GM19467 (cell line): ENCODE results near the gene ZNF2.

ENCODE experiments used
- ATAC-seq: cut with Tn5 transposase; IDR thresholded peaks from one replicate; pipeline ENCODE4 v1.9.1; 2021; ENCODE audit warnings: mild to moderate bottlenecking, moderate library complexity; ENCODE audit not compliant: unreplicated experiment

ZNF2 gene

DNA sequence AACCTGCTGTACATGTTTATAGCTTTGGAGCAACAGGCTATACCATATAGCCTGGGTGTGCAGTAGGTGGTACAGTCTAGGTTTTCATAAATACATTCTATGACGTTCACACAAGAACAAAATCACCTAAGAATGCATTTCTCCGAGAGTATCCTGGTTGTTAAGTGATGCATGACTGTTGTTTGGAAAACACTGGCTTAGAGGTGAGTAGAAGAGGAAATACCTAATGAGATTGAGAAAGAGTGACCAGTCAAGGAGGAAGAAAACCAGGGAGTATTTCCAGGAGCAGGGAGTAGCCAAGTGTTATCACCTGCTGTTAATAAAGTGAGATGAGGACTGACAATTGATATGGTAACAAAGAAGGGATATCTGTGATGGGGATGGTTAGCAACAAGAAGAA is 38.8 kb downstream of the ZNF2 start:
- ATAC-seq = no peak

DNA sequence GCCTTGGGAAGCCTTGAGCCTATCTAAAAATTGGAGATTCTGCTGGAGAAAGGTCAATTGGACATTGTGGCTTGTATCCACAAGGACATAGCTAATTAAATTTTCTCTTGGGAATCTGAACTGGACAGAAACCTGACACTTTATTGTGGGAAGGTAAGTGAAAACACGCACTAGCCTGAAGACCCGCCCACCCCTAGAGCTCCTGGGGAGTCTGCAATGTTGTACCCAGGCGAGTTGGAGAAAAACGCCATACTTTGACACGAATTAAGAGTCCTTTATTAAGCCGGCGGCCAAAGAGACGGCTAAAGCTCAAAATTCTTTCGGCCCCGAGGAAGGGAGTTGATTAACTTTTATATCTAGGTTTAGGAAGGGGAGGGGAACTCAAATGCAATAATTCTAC is 40.5 kb downstream of the ZNF2 start:
- ATAC-seq = no peak

DNA sequence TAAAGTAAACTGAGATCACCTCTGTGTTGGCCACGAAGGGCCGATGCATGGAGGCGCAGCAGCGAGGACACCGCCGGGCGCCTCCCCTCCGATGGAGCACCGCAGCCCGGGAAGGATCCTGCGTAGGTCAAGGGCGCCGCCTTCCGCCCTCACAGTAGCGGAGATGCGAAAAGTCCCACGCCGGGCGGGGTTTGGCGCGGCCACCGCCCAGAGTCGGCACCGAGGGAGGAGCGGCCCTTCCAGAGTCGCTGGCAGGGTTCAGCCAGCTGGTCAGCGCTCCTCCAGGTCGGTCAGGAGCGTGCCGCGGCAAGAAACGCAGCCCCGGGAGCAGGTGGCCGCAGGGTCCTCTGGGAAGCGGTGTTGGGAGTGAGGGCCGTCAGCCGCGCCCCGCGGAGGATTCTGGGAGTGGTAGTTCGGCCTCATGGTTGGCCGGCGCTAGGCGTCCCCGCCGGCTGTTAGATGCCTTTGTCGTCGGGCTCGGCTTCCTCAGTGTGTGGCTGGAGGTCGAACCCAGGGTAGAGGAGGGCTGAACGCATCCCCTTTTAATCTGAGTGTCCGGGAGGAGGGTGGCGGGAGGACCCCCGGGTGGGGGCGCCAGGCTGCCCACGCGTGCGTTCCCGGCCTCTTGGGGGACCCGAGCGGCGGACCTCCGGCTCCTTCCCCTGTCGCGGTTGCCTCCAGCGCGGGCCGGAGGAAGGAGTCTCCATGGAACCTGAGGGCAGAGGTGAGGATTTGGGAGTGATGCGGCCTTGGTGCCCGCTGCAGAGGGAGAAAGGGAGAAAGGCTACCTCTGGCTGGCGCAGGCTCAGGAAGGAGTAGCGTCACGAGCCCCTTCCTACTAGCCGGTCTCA is 41.7 kb downstream of the ZNF2 start, which contains the start of gene ZNF892:
TSS of gene ZNF892 (plus strand) at position 411 of the 851 bp plus-strand sequence. CDS start at position 706, 295 bp downstream.
- peak; percentile 95 for ATAC-seq

- ATAC-seq = no peak
Observed at GRCh38 chr2:95208106-95208505, 42.5 kb downstream of the ZNF2 start.

- no peak for ATAC-seq
Observed at GRCh38 chr2:95215018-95215612, 49.5 kb downstream of the ZNF2 start.

DNA sequence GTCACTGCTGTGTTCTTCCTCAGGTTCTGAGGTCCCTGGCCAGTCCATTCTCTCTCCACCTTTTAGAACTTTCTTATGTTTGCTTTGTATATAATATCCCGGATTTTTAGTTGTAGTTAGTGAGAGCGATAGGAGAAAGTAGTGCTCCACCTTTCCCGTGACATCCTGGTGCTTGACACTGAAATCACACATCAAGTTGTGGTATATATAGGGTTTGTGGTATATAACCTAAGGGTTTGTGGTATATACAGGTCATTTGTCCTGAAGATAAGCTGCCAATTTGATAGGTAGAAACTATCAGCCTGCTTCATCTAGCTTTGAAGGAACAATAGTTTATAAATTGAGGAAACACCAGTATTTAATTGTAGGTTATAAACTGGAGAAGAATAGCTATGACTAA is 54.8 kb downstream of the ZNF2 start:
- no peak for ATAC-seq

DNA sequence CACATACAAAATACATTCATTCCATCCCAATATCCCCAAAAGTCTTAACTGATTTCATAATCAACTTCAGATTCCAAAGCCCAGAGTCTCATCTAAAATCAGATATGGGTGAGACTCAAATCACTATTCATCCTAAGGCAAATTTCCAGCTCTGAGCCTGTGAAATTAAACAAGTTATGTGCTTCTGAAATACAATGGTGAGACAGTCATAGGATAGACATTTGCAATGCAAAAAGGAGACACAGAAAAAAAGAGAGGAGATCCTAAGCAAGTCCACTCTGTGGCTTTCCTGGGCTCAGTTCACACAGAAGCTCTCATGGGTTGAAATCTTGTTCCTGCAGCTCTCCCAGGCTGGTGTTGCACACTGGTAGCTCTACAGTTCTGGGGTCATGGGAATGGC is 60.0 kb downstream of the ZNF2 start:
- ATAC-seq = no peak

DNA sequence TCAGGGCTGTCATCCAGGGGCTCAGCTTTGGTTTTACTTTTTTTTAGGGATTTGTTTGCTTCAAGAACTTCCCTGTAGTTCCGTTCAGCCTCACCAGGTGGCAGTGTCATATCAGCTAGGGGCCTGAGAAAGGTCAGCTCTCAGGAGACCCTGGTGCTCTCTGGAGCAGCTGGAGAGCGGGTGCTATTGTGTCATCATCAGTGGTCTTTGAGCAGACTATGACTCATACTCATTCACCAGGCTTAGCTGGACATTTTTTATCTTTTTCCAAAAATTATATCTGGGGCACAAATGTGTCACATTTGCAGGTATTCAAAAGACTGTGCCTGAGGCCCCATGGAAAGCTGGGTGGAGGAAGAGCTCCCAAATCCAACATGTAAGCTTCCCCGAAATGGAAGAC is 66.1 kb downstream of the ZNF2 start:
- no peak for ATAC-seq

GRCh38 chr2:95232232-95232631 is 66.6 kb downstream of the ZNF2 start:
- ATAC-seq = no peak
